H7 (cell line): ENCODE measurements around the gene ATP1A1. TPM values are rescaled to one million over a fixed set of nuclear protein-coding genes. Genes with fewer than 3 reads are reported as not detected.

Experiments
- DNase-seq: peaks from one replicate; pipeline ENCODE4 v3.0.0; 2012
- H3K27me3 ChIP-seq: 2 replicates; pipeline ENCODE4 v1.6.0; 2011; ENCODE audit warnings: mild to moderate bottlenecking, low read length; ENCODE audit not compliant: control insufficient read depth, insufficient read depth
- H3K36me3 ChIP-seq: replicated peaks from 2 replicates; pipeline ENCODE4 v1.5.1; 2011; ENCODE audit warnings: low read length; ENCODE audit not compliant: control insufficient read depth, insufficient read depth
- H3K4me3 ChIP-seq: 2 replicates; pipeline ENCODE4 v1.5.1; 2011; ENCODE audit warnings: low read depth, mild to moderate bottlenecking, control low read depth, low read length, moderate library complexity; ENCODE audit not compliant: insufficient read depth
- total RNA-seq: library from RNA; depleted of rRNA; stranded (reverse); fragments of >200 nt; shearing (Covaris generic); gene quantifications from 2 replicates; pipeline ENCODE4 v1.2.3, GENCODE V29; 2014

Gene ATP1A1
- total RNA-seq, 1 experiment from 2014 or later = 81.8 TPM

- Histone ChIP-seq H3K36me3 (no peaks in the 10 kb centered on the region), H3K27me3 (no peaks in the 10 kb centered on the region; the same call in 1 of the 2 replicates), H3K4me3 (no peak overlapping the region)
- no peak for DNase-seq
These were observed 60.5 kb downstream of the ATP1A1 start for GRCh38 chr1:116433275-116434257.

GRCh38 chr1:116434849-116435248 lies 61.8 kb downstream of the ATP1A1 start:
- no peak for DNase-seq
- no peak overlapping the region for H3K4me3 ChIP-seq
- no peaks in the 10 kb centered on the region for H3K36me3 ChIP-seq
- no peaks in the 10 kb centered on the region for H3K27me3 ChIP-seq

- no peak for DNase-seq
- H3K36me3 ChIP-seq = no peaks in the 10 kb centered on the region
- no peak overlapping the region for H3K4me3 ChIP-seq
- no peaks in the 10 kb centered on the region for H3K27me3 ChIP-seq
These were observed 63.0 kb downstream of the ATP1A1 start for GRCh38 chr1:116435806-116436610.

- no peak overlapping the region for H3K4me3 ChIP-seq
- no peak for DNase-seq
- H3K36me3 ChIP-seq = no peaks in the 10 kb centered on the region
- no peaks in the 10 kb centered on the region for H3K27me3 ChIP-seq
These were observed 63.5 kb downstream of the ATP1A1 start for GRCh38 chr1:116436611-116436970.

GRCh38 chr1:116439701-116440100 lies 66.7 kb downstream of the ATP1A1 start:
- H3K4me3 ChIP-seq = no peak overlapping the region
- H3K36me3 ChIP-seq = no peaks in the 10 kb centered on the region
- no peaks in the 10 kb centered on the region for H3K27me3 ChIP-seq
- no peak for DNase-seq

- no peaks in the 10 kb centered on the region; the same call in 1 of the 2 replicates for H3K27me3 ChIP-seq
- no peak for DNase-seq
- no peaks in the 10 kb centered on the region for H3K36me3 ChIP-seq
- no peak overlapping the region for H3K4me3 ChIP-seq
These were observed 67.7 kb downstream of the ATP1A1 start for GRCh38 chr1:116440731-116441130.

- Histone ChIP-seq H3K27me3 (no peaks in the 10 kb centered on the region; the same call in 1 of the 2 replicates), H3K4me3 (no peak overlapping the region), H3K36me3 (no peaks in the 10 kb centered on the region)
- DNase-seq = no peak
These were observed 72.5 kb downstream of the ATP1A1 start for GRCh38 chr1:116445534-116445933.

- H3K36me3 ChIP-seq = no peaks in the 10 kb centered on the region
- DNase-seq = no peak
- no peak overlapping the region for H3K4me3 ChIP-seq
- no peaks in the 10 kb centered on the region; the same call in 1 of the 2 replicates for H3K27me3 ChIP-seq
These were observed 73.6 kb downstream of the ATP1A1 start for GRCh38 chr1:116446686-116447085.

- no peak for DNase-seq
- no peak overlapping the region for H3K4me3 ChIP-seq
- no peaks in the 10 kb centered on the region; the same call in 1 of the 2 replicates for H3K27me3 ChIP-seq
- H3K36me3 ChIP-seq = no peaks in the 10 kb centered on the region
These were observed 75.8 kb downstream of the ATP1A1 start for GRCh38 chr1:116448785-116449385.

GRCh38 chr1:116449578-116449977 lies 76.5 kb downstream of the ATP1A1 start:
- H3K4me3 ChIP-seq = no peak overlapping the region
- DNase-seq = no peak
- H3K36me3 ChIP-seq = no peaks in the 10 kb centered on the region
- no peaks in the 10 kb centered on the region; the same call in 1 of the 2 replicates for H3K27me3 ChIP-seq

GRCh38 chr1:116451702-116452101 lies 78.7 kb downstream of the ATP1A1 start:
- Histone ChIP-seq H3K36me3 (no peaks in the 10 kb centered on the region), H3K27me3 (no peaks in the 10 kb centered on the region), H3K4me3 (no peak overlapping the region)
- DNase-seq = no peak

GRCh38 chr1:116453481-116453880 lies 80.4 kb downstream of the ATP1A1 start:
- no peak overlapping the region for H3K4me3 ChIP-seq
- no peaks in the 10 kb centered on the region for H3K36me3 ChIP-seq
- DNase-seq = no peak
- no peaks in the 10 kb centered on the region for H3K27me3 ChIP-seq

GRCh38 chr1:116453906-116454305 lies 80.9 kb downstream of the ATP1A1 start:
- Histone ChIP-seq H3K27me3 (no peaks in the 10 kb centered on the region), H3K36me3 (no peaks in the 10 kb centered on the region), H3K4me3 (no peak overlapping the region)
- no peak for DNase-seq
